ENCODE data around the gene PALLD. TPM values are rescaled to one million over a fixed set of nuclear protein-coding genes. Genes with fewer than 3 reads are reported as not detected.
A peak's percentile ranks its signal among the peaks of the same experiment; 100 is the strongest.

PALLD gene
- total RNA-seq, 2 donors from 2014 or later = 705 to 752 TPM

DNA sequence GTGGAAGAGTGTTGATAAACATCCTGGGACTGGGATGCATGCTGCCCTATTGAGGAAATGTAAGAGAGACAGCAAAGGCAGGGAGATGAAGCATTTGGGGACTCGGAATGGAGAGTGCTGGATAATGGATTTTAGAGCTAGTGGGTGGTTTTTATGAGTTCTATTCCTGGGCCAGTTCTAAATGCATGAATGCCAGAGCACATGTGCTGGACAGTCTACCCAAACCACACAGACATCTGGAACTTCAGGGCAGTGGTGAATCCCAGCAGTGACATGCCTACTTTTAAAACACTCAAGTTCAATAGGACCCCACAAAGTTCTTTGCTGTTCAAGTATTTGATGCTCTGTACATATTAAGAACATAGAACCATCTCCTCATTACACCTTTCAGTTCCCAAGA is 379.3 kb downstream of the PALLD start:
- ATAC-seq (ENCODE audit: insufficient number of reproducible peaks, low FRiP score, low read depth) (no peak), DNase-seq (ENCODE audit: low spot score) (no peak)
- TF ChIP-seq, protein P1, sequence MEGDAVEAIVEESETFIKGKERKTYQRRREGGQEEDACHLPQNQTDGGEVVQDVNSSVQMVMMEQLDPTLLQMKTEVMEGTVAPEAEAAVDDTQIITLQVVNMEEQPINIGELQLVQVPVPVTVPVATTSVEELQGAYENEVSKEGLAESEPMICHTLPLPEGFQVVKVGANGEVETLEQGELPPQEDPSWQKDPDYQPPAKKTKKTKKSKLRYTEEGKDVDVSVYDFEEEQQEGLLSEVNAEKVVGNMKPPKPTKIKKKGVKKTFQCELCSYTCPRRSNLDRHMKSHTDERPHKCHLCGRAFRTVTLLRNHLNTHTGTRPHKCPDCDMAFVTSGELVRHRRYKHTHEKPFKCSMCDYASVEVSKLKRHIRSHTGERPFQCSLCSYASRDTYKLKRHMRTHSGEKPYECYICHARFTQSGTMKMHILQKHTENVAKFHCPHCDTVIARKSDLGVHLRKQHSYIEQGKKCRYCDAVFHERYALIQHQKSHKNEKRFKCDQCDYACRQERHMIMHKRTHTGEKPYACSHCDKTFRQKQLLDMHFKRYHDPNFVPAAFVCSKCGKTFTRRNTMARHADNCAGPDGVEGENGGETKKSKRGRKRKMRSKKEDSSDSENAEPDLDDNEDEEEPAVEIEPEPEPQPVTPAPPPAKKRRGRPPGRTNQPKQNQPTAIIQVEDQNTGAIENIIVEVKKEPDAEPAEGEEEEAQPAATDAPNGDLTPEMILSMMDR (IDR thresholded peaks at IDR 0.05) = no peak
- H3K27ac ChIP-seq = peak overlapping the region; percentile 45 to 90
- no peaks in the 10 kb centered on the region for H3K9me3 ChIP-seq
- peaks cover 28 to 98% of the 10 kb centered on the region in 2 donors for H3K4me1 ChIP-seq (ENCODE audit: control insufficient read depth in 1 of 2, low read depth in 2 of 2)
- H3K4me3 ChIP-seq = no peak overlapping the region
- no peaks in the 10 kb centered on the region for H3K27me3 ChIP-seq (replicated peaks; ENCODE audit: insufficient read depth)
- H3K36me3 ChIP-seq = peaks cover 7% of the 10 kb centered on the region

DNA sequence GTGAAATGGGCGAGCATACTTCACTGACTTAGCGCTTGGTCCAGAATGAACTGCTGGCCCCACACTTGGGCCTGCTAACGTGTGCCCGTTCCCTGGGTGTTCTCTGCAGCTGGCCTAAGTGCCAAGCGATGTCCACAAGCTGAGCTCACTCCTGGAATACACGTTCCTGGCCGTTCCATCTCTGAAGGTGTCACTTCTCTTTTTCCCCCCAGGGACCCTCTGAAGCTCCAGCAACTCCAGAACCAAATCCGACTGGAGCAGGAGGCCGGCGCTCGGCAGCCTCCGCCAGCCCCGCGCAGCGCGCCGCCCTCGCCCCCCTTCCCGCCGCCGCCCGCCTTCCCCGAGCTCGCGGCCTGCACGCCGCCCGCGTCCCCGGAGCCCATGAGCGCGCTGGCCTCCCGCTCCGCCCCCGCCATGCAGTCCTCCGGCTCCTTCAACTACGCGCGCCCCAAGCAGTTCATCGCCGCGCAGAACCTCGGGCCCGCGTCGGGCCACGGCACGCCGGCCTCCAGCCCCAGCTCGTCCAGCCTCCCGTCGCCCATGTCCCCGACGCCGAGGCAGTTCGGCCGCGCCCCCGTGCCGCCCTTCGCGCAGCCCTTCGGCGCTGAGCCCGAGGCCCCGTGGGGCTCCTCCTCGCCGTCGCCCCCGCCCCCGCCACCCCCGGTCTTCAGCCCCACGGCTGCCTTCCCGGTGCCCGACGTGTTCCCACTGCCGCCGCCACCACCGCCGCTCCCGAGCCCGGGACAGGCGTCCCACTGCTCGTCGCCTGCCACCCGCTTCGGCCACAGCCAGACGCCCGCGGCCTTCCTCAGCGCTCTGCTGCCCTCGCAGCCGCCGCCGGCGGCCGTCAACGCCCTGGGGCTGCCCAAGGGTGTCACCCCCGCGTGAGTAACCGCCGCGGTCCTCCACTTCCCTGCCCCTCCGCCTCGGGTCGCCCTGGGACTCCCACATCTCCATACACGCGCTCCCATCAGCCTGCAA is 380.9 kb downstream of the PALLD start:
- Histone ChIP-seq H3K27ac (peak overlapping the region; percentile 72 to 90), H3K27me3 (replicated peaks; ENCODE audit: insufficient read depth) (no peaks in the 10 kb centered on the region), H3K4me3 (peak overlapping the region; percentile 69), H3K4me1 (ENCODE audit: control insufficient read depth in 1 of 2, low read depth in 2 of 2) (peaks cover 36 to 90% of the 10 kb centered on the region in 2 donors), H3K36me3 (peaks cover 21% of the 10 kb centered on the region), H3K9me3 (no peaks in the 10 kb centered on the region)
- ATAC-seq (ENCODE audit: insufficient number of reproducible peaks, low FRiP score, low read depth) = no peak
- DNase-seq (ENCODE audit: low spot score) = no peak
- TF ChIP-seq, protein P1 (IDR thresholded peaks at IDR 0.05) = no peak

DNA sequence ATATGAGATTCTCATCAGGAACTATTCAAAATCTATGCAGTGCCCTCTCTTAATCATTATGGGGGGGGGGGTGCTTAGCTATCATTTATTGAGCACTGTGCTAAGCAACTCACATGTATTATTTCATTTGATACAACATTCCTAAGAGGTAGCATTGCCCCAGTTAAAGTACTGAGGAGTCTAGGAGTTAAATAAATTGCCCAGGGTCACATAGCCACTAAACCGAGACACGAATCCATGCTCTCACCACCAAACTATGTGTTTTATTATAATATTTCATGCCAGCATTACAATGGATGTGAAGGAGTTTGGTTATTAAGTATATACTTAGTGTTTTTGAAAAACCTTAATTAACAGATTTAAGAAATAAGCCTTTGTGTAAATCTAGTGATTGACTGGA is 381.8 kb downstream of the PALLD start:
- ATAC-seq (ENCODE audit: insufficient number of reproducible peaks, low FRiP score, low read depth) (no peak), DNase-seq (ENCODE audit: low spot score) (no peak)
- Histone ChIP-seq H3K4me3 (peak overlapping the region; percentile 69), H3K36me3 (peaks cover 22% of the 10 kb centered on the region), H3K9me3 (no peaks in the 10 kb centered on the region), H3K27ac (peak overlapping the region; percentile 72 to 90), H3K27me3 (replicated peaks; ENCODE audit: insufficient read depth) (no peaks in the 10 kb centered on the region), H3K4me1 (ENCODE audit: control insufficient read depth in 1 of 2, low read depth in 2 of 2) (peaks cover 39 to 89% of the 10 kb centered on the region in 2 donors)
- TF ChIP-seq, protein P1 (IDR thresholded peaks at IDR 0.05) = no peak

DNA sequence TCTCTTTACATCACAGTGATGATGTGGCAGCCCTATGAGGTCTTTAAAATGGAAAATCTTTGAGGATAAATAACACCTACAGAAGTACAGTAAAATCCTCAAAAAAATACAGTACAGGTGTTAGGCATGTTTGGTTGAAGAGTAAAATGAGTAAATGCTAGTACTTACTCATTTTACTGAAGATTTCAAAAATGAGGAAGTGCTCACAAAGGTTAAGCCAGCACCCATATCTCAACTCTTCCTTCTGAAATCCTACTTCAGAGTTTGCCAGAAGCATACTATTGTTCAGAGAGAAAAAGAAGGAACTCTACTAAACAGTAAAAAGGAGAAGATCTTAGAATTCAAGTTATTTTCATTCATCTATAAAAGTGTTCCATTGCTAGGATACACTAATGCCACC is 382.3 kb downstream of the PALLD start:
- no peak for DNase-seq (ENCODE audit: low spot score)
- Histone ChIP-seq H3K27me3 (replicated peaks; ENCODE audit: insufficient read depth) (no peaks in the 10 kb centered on the region), H3K27ac (peak overlapping the region; percentile 72 to 90), H3K4me1 (ENCODE audit: control insufficient read depth in 1 of 2, low read depth in 2 of 2) (peaks cover 44 to 89% of the 10 kb centered on the region in 2 donors), H3K36me3 (peaks cover 22% of the 10 kb centered on the region), H3K4me3 (peak overlapping the region; percentile 69), H3K9me3 (no peaks in the 10 kb centered on the region)
- ATAC-seq (ENCODE audit: insufficient number of reproducible peaks, low FRiP score, low read depth) = no peak
- TF ChIP-seq, protein P1 (IDR thresholded peaks at IDR 0.05) = no peak

DNA sequence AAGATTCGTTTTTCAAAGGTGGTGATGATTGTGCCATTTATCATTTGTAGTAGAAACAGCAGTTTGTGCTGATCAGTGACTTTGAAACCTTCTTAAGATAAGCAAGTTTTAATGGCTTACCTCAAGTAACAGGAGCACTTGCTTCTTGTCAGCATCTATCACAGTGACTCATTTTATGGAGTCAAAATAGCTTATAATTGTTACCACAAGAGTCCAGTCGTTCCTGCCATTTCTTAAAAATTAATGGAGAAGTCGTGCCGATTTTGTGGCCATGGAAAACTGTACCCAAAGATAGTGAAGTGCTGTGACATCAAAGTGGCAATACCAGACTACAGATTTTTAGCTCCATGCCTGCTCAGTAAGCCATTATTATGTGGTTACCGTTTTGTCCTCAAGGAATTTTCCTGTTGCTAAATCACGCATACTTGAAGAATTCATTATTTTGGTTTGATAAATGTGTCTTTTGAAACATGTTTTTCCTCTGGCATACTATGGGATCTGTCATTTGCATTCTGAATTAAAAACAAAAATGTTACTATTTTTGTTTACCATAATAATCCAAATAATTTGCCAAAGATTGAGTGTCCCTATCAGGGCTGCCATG is 383.3 kb downstream of the PALLD start:
- Histone ChIP-seq H3K27ac (peak overlapping the region; percentile 72 to 90), H3K27me3 (replicated peaks; ENCODE audit: insufficient read depth) (no peaks in the 10 kb centered on the region), H3K9me3 (no peaks in the 10 kb centered on the region), H3K4me1 (ENCODE audit: control insufficient read depth in 1 of 2, low read depth in 2 of 2) (peaks cover 47 to 89% of the 10 kb centered on the region in 2 donors), H3K36me3 (peaks cover 22% of the 10 kb centered on the region), H3K4me3 (no peak overlapping the region)
- ATAC-seq (ENCODE audit: insufficient number of reproducible peaks, low FRiP score, low read depth) (no peak), DNase-seq (ENCODE audit: low spot score) (no peak)
- TF ChIP-seq, protein P1 (IDR thresholded peaks at IDR 0.05) = no peak
